GM12864 (cell line): ENCODE measurements around the gene THADA.

Experiments
- DNase-seq: peaks from one replicate; pipeline ENCODE4 v3.0.0-alpha.2; 2011; ENCODE audit warnings: low read depth
- H3K4me3 ChIP-seq: 2 replicates; pipeline ENCODE4 v1.5.1; 2011; ENCODE audit warnings: mild to moderate bottlenecking, low read depth, low read length, control low read depth
- CTCF ChIP-seq: IDR thresholded peaks from 2 replicates; pipeline ENCODE4 v1.5.1; 2011; ENCODE audit warnings: low read depth, mild to moderate bottlenecking, moderate library complexity, low read length, control low read depth, inconsistent platforms; ENCODE audit errors: missing control alignments

The THADA gene

GRCh38 chr2:43312755-43313641, 282.8 kb downstream of the THADA start:
- TF ChIP-seq CTCF: no peak
- no peak overlapping the region for H3K4me3 ChIP-seq
- no peak for DNase-seq

- no peak for TF ChIP-seq CTCF
- no peak overlapping the region for H3K4me3 ChIP-seq
- DNase-seq: no peak
Observed at GRCh38 chr2:43311276-43311675, 284.6 kb downstream of the THADA start.

- no peak for TF ChIP-seq CTCF
- no peak overlapping the region for H3K4me3 ChIP-seq
- DNase-seq: no peak
Observed at GRCh38 chr2:43309935-43310334, 285.9 kb downstream of the THADA start.

GRCh38 chr2:43307973-43308372, 287.9 kb downstream of the THADA start:
- no peak overlapping the region for H3K4me3 ChIP-seq
- TF ChIP-seq CTCF: no peak
- DNase-seq: no peak

GRCh38 chr2:43307046-43307445, 288.8 kb downstream of the THADA start:
- no peak overlapping the region for H3K4me3 ChIP-seq
- DNase-seq: no peak
- no peak for TF ChIP-seq CTCF

- no peak for DNase-seq
- no peak for TF ChIP-seq CTCF
- H3K4me3 ChIP-seq: no peak overlapping the region
Observed at GRCh38 chr2:43306197-43306596, 289.6 kb downstream of the THADA start.

- H3K4me3 ChIP-seq: no peak overlapping the region
- no peak for TF ChIP-seq CTCF
- no peak for DNase-seq
Observed at GRCh38 chr2:43305517-43305916, 290.3 kb downstream of the THADA start.
